KOPT-K1 (cell line): ENCODE data around the gene WNT7A.
"Not testable (repeated sequence)": the region's sequence is repeated elsewhere in the genome, so short reads cannot be mapped to it uniquely, and the experiment has no call there.

Experiments
- H3K27ac ChIP-seq: fragments of 200-600 bp; sonication (generic); 2 replicates; pipeline ENCODE4 v1.5.1; 2016; ENCODE audit warnings: antibody characterized with exemption, mild to moderate bottlenecking, low read depth, low read length; ENCODE audit not compliant: poor library complexity, severe bottlenecking
- H3K36me3 ChIP-seq: fragments of 200-600 bp; sonication (generic); 2 replicates; pipeline ENCODE4 v1.5.1; 2017; ENCODE audit warnings: antibody characterized with exemption, mild to moderate bottlenecking, low read length, moderate library complexity; ENCODE audit not compliant: insufficient read depth
- H3K9me3 ChIP-seq: fragments of 200-600 bp; sonication (generic); 2 replicates; pipeline ENCODE4 v1.5.1; 2017; ENCODE audit warnings: antibody characterized with exemption, low read length, mild to moderate bottlenecking; ENCODE audit not compliant: insufficient read depth, poor library complexity, severe bottlenecking

Gene WNT7A

GRCh38 chr3:13879946-13880810, at the start of gene WNT7A:
Gene WNT7A, minus strand, starts transcription at chr3:13880071. Its CDS starts 255 bp downstream, at chr3:13879816.
- no peak within 1 kb of the TSS for H3K27ac ChIP-seq
- H3K36me3 ChIP-seq = no peaks in the 10 kb centered on the region
- H3K9me3 ChIP-seq = peaks cover 23% of the 10 kb centered on the region

- peaks cover 11% of the 10 kb centered on the region for H3K9me3 ChIP-seq
- not testable (repeated sequence) for H3K36me3 ChIP-seq, H3K27ac ChIP-seq
Observed at GRCh38 chr3:13928741-13929140, 48.9 kb upstream of the WNT7A start.

GRCh38 chr3:13927295-13927694, 47.4 kb upstream of the WNT7A start:
- H3K27ac ChIP-seq = no peak overlapping the region
- H3K36me3 ChIP-seq = no peaks in the 10 kb centered on the region
- peaks cover 11% of the 10 kb centered on the region for H3K9me3 ChIP-seq

GRCh38 chr3:13916375-13916774, 36.5 kb upstream of the WNT7A start:
- Histone ChIP-seq H3K27ac (no peak overlapping the region), H3K36me3 (no peaks in the 10 kb centered on the region), H3K9me3 (peaks cover 15% of the 10 kb centered on the region)

- Histone ChIP-seq H3K9me3 (peaks cover 55% of the 10 kb centered on the region), H3K36me3 (no peaks in the 10 kb centered on the region), H3K27ac (no peak overlapping the region)
Observed at GRCh38 chr3:13902648-13903238, 22.9 kb upstream of the WNT7A start.

- Histone ChIP-seq H3K9me3 (peaks cover 53% of the 10 kb centered on the region), H3K27ac (no peak overlapping the region), H3K36me3 (no peaks in the 10 kb centered on the region)
Observed at GRCh38 chr3:13901935-13902584, 22.2 kb upstream of the WNT7A start.

GRCh38 chr3:13898346-13898745, 18.5 kb upstream of the WNT7A start:
- H3K36me3 ChIP-seq = no peaks in the 10 kb centered on the region
- H3K9me3 ChIP-seq = peaks cover 33% of the 10 kb centered on the region
- no peak overlapping the region for H3K27ac ChIP-seq

GRCh38 chr3:13896473-13897154, 16.7 kb upstream of the WNT7A start:
- Histone ChIP-seq H3K9me3 (peaks cover 16% of the 10 kb centered on the region), H3K36me3 (no peaks in the 10 kb centered on the region), H3K27ac (no peak overlapping the region)

GRCh38 chr3:13895155-13896105, 15.6 kb upstream of the WNT7A start:
- Histone ChIP-seq H3K36me3 (no peaks in the 10 kb centered on the region), H3K9me3 (peaks cover 5% of the 10 kb centered on the region), H3K27ac (peak overlapping the region; percentile 27)

- Histone ChIP-seq H3K9me3 (no peaks in the 10 kb centered on the region), H3K27ac (no peak overlapping the region), H3K36me3 (no peaks in the 10 kb centered on the region)
Observed at GRCh38 chr3:13894807-13895154, 14.9 kb upstream of the WNT7A start.

GRCh38 chr3:13894096-13894806, 14.4 kb upstream of the WNT7A start:
- Histone ChIP-seq H3K27ac (no peak overlapping the region), H3K9me3 (no peaks in the 10 kb centered on the region), H3K36me3 (no peaks in the 10 kb centered on the region)

GRCh38 chr3:13892304-13892703, 12.4 kb upstream of the WNT7A start:
- no peaks in the 10 kb centered on the region for H3K36me3 ChIP-seq
- H3K27ac ChIP-seq = no peak overlapping the region
- no peaks in the 10 kb centered on the region for H3K9me3 ChIP-seq

GRCh38 chr3:13891492-13892073, 11.7 kb upstream of the WNT7A start:
- Histone ChIP-seq H3K9me3 (no peaks in the 10 kb centered on the region), H3K27ac (no peak overlapping the region), H3K36me3 (no peaks in the 10 kb centered on the region)
